Gastrocnemius medialis (tissue), 4 donors: ENCODE data around the gene HK2.

ENCODE experiments used
- POLR2A ChIP-seq, 2 donors: fragments of 450-650 bp; IDR thresholded peaks; one replicate each; pipeline ENCODE4 v1.6.1; 2017; ENCODE audit warnings: antibody characterized with exemption in 2 of 2, mild to moderate bottlenecking in 2 of 2, moderate library complexity in 2 of 2
- TF ChIP-seq, protein P1 (sequence below), 5 experiments: fragments of 450-650 bp in 3 of 5; fragments of 200-600 bp in 2 of 5; sonication (generic) in 2 of 5; IDR thresholded peaks in 4 of 5; conservative IDR thresholded peaks in 1 of 5; 1 replicate in 4 of 5; 2 replicates in 1 of 5; pipeline ENCODE4 v1.5.1; 2016 to 2019; ENCODE audit warnings: antibody characterized with exemption in 5 of 5, mild to moderate bottlenecking in 3 of 5, moderate library complexity in 3 of 5

GRCh38 chr2:74844752-74845151, 10.8 kb downstream of the HK2 start:
- TF ChIP-seq, protein P1, sequence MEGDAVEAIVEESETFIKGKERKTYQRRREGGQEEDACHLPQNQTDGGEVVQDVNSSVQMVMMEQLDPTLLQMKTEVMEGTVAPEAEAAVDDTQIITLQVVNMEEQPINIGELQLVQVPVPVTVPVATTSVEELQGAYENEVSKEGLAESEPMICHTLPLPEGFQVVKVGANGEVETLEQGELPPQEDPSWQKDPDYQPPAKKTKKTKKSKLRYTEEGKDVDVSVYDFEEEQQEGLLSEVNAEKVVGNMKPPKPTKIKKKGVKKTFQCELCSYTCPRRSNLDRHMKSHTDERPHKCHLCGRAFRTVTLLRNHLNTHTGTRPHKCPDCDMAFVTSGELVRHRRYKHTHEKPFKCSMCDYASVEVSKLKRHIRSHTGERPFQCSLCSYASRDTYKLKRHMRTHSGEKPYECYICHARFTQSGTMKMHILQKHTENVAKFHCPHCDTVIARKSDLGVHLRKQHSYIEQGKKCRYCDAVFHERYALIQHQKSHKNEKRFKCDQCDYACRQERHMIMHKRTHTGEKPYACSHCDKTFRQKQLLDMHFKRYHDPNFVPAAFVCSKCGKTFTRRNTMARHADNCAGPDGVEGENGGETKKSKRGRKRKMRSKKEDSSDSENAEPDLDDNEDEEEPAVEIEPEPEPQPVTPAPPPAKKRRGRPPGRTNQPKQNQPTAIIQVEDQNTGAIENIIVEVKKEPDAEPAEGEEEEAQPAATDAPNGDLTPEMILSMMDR (IDR thresholded peaks at IDR 0.05 in 4 of 5, conservative IDR thresholded peaks at IDR 0.05 in 1 of 5): no peak
- no peak for TF ChIP-seq POLR2A (IDR thresholded peaks at IDR 0.05)
